HEK293T (cell line): Measurements from ENCODE around the gene CAPSL.
"Not testable (repeated sequence)": the region's sequence is repeated elsewhere in the genome, so short reads cannot be mapped to it uniquely, and the experiment has no call there.

Experiments
- ARNT ChIP-seq: fragments of 450-650 bp; IDR thresholded peaks from 2 replicates; pipeline ENCODE4 v1.6.1; 2017; ENCODE audit warnings: mild to moderate bottlenecking
- BHLHE40 ChIP-seq: fragments of 450-650 bp; IDR thresholded peaks from 2 replicates; pipeline ENCODE4 v1.6.1; 2016; ENCODE audit warnings: mild to moderate bottlenecking, moderate library complexity, borderline replicate concordance
- FOXA1 ChIP-seq: fragments of 450-650 bp; IDR thresholded peaks from 2 replicates; pipeline ENCODE4 v1.6.1; 2016; ENCODE audit warnings: mild to moderate bottlenecking
- FOXK2 ChIP-seq: fragments of 450-650 bp; IDR thresholded peaks from 2 replicates; pipeline ENCODE4 v1.6.1; 2016; ENCODE audit warnings: mild to moderate bottlenecking
- FOXM1 ChIP-seq: fragments of 450-650 bp; IDR thresholded peaks from 2 replicates; pipeline ENCODE4 v1.6.1; 2017; ENCODE audit warnings: mild to moderate bottlenecking, borderline replicate concordance
- HDGF ChIP-seq: fragments of 450-650 bp; IDR thresholded peaks from 2 replicates; pipeline ENCODE4 v1.6.1; 2017; ENCODE audit warnings: antibody characterized with exemption, borderline replicate concordance
- L3MBTL2 ChIP-seq: fragments of 450-650 bp; conservative IDR thresholded peaks from 2 replicates; pipeline ENCODE4 v1.6.1; 2016; ENCODE audit warnings: mild to moderate bottlenecking
- LEF1 ChIP-seq: fragments of 450-650 bp; IDR thresholded peaks from 2 replicates; pipeline ENCODE4 v1.6.1; 2017; ENCODE audit warnings: mild to moderate bottlenecking, borderline replicate concordance
- NFRKB ChIP-seq: fragments of 450-650 bp; IDR thresholded peaks from 2 replicates; pipeline ENCODE4 v1.6.1; 2016; ENCODE audit warnings: mild to moderate bottlenecking, moderate library complexity
- PKNOX1 ChIP-seq: fragments of 450-650 bp; IDR thresholded peaks from 2 replicates; pipeline ENCODE4 v1.6.1; 2016
- SP1 ChIP-seq: fragments of 450-650 bp; IDR thresholded peaks from 2 replicates; pipeline ENCODE4 v1.6.1; 2017
- SUZ12 ChIP-seq: fragments of 450-650 bp; IDR thresholded peaks from 2 replicates; pipeline ENCODE4 v1.6.1; 2016; ENCODE audit warnings: mild to moderate bottlenecking
- TARDBP ChIP-seq: fragments of 450-650 bp; IDR thresholded peaks from 2 replicates; pipeline ENCODE4 v1.6.1; 2016
- ZNF384 ChIP-seq: fragments of 450-650 bp; IDR thresholded peaks from 2 replicates; pipeline ENCODE4 v1.6.1; 2016

GRCh38 chr5:35892799-35893198 is 45.6 kb downstream of the CAPSL start:
- TF ChIP-seq ARNT, HDGF, FOXK2, PKNOX1, SUZ12, FOXM1, FOXA1, SP1, TARDBP, ZNF384, NFRKB, LEF1, L3MBTL2, BHLHE40: not testable (repeated sequence)
